Pancreas (tissue), 10 donors: ENCODE data around the gene ATAD3C. TPM values are rescaled to one million over a fixed set of nuclear protein-coding genes. Genes with fewer than 3 reads are reported as not detected.
"Not testable (repeated sequence)": the region's sequence is repeated elsewhere in the genome, so short reads cannot be mapped to it uniquely, and the experiment has no call there.

Source experiments
- ATAC-seq, 4 donors: fragments of 200-7000 bp; cut with Tn5 transposase; one replicate each; pipeline versions ENCODE4 v1.8.0 to v1.9.1; 2020; ENCODE audit warnings: mild to moderate bottlenecking in 4 of 4, moderate library complexity in 4 of 4
- DNase-seq, 6 donors: peaks; one replicate each; pipeline ENCODE4 v3.0.0-alpha.2; 2020
- FAIRE-seq: peaks from 2 replicates; lab custom pipeline; 2012; peaks lifted over from hg19 to GRCh38; lab: Jason Lieb, UNC
- H3K27ac ChIP-seq, 4 donors: fragments of 200-600 bp; sonication (generic); 1 replicate in 3 of 4; 2 replicates in 1 of 4; pipeline versions ENCODE4 v1.5.0 to v1.8.0; 2020
- H3K27me3 ChIP-seq, 4 donors: fragments of 200-600 bp; one replicate each; pipeline ENCODE4 v1.8.0; 2021
- H3K36me3 ChIP-seq, 3 donors: fragments of 200-600 bp; sonication (generic) in 1 of 3; one replicate each; pipeline versions ENCODE4 v1.5.0 to v1.8.0; 2020 to 2021
- H3K4me1 ChIP-seq, 3 donors: fragments of 200-600 bp; one replicate each; pipeline ENCODE4 v1.8.0; 2021
- H3K4me3 ChIP-seq, 4 donors: fragments of 200-600 bp; sonication (generic) in 2 of 4; one replicate each; pipeline versions ENCODE4 v1.5.0 to v1.8.0; 2020 to 2021
- H3K9me3 ChIP-seq, 4 donors: fragments of 200-600 bp; one replicate each; pipeline ENCODE4 v1.8.0; 2021
- WGBS, 2 donors: extraction: QIAGEN DNeasy Blood & Tissue Kit; methylation state at CpG; one replicate each; pipeline ENCODE4 v1.1.7; 2013; 5-methylcytosine and 5-hydroxymethylcytosine counted together
- intact Hi-C, 3 donors: fragments of 100-400 bp; cut with DNase I; formaldehyde crosslinking; loops; one replicate each; pipeline versions ENCODE4 v1.11.1 to v1.14.2; 2022
- polyA plus RNA-seq, 2 donors: library from polyadenylated mRNA; stranded (reverse); fragments of 200-250 nt; gene quantifications; one replicate each; pipeline ENCODE4 v1.2.3, GENCODE V29; 2013
- total RNA-seq, 6 donors: library from RNA; stranded (reverse); fragmentation: NEBNext Ultra II Directional in 4 of 6; extraction: Animal tissue kit (Norgen Biotek cat#: 25700) in 4 of 6; gene quantifications; one replicate each; pipeline versions ENCODE4 v1.2.1 to v1.2.4, GENCODE V29; 2021 to 2023
- TF ChIP-seq, protein P1 (sequence below), 4 donors: fragments of 200-600 bp; sonication (generic) in 3 of 4; IDR thresholded peaks; one replicate each; pipeline versions ENCODE4 v1.5.0 to v1.8.0; 2021; ENCODE audit warnings: antibody characterized with exemption in 4 of 4
- donor health status: healthy with polysubstance abuse.
- donor health status: DM: no; HTN: no; CAD: no; lungs with moderate emphysema.
- donor health status: DM: no; HTN: no; CAD: no.
- donor health status: control.
- donor health status: control.
- donor health status: Bipolar disorder and iron deficiency.
- donor health status: DM: yes; HTN: yes; CAD: no.
- donor health status: DM: no; HTN: no; CAD: no.
- donor health status: DM: no; HTN: no; CAD: no.
- donor health status: DM: yes; HTN: yes; CAD: no.

The ATAD3C gene
- total and polyA plus RNA-seq, 8 donors, result 2.4 to 22.0 (median 7.5) TPM

DNA sequence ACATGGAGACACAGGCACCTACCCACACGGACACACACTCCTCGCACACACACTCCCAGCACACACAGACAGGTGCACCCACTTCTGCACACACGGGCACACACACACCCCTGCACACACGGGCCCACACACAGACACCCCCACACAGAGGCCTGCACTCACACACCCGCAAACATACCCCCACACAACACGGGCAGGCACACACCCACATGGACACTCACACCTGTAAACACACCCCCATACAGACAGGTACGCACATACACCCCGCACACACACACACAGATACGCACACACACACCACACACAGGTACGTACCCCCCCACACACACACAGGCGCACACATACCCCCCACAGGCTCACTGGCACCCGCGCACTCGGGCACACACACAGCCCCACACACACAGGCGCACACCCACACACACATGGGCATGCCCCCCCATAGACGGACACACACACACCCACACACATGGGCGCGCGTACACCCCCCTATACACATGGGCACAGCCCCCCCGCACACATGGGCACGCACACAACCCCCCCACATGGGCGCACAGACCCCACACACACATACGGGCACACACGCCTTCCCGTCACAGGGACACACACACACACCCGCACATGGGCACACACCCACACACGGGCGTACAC is 68.6 kb downstream of the ATAD3C start:
- intact Hi-C loops, result no loop called here
- WGBS, 2 donors, result 91 to 96% methylated on average over 21 to 28 of the region's 28 CpGs
- no peak overlapping the region for H3K4me3 ChIP-seq
- H3K36me3 ChIP-seq, result no peaks in the 10 kb centered on the region
- H3K9me3 ChIP-seq, result no peaks in the 10 kb centered on the region
- DNase-seq (peak in 1 of 6 donors; percentile 65), FAIRE-seq (no peak), ATAC-seq (no peak)
- H3K27me3 ChIP-seq, result no peaks in the 10 kb centered on the region
- no peak overlapping the region for H3K27ac ChIP-seq
- H3K4me1 ChIP-seq, result no peaks in the 10 kb centered on the region
- TF ChIP-seq, protein P1, sequence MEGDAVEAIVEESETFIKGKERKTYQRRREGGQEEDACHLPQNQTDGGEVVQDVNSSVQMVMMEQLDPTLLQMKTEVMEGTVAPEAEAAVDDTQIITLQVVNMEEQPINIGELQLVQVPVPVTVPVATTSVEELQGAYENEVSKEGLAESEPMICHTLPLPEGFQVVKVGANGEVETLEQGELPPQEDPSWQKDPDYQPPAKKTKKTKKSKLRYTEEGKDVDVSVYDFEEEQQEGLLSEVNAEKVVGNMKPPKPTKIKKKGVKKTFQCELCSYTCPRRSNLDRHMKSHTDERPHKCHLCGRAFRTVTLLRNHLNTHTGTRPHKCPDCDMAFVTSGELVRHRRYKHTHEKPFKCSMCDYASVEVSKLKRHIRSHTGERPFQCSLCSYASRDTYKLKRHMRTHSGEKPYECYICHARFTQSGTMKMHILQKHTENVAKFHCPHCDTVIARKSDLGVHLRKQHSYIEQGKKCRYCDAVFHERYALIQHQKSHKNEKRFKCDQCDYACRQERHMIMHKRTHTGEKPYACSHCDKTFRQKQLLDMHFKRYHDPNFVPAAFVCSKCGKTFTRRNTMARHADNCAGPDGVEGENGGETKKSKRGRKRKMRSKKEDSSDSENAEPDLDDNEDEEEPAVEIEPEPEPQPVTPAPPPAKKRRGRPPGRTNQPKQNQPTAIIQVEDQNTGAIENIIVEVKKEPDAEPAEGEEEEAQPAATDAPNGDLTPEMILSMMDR (IDR thresholded peaks at IDR 0.05), result no peak

DNA sequence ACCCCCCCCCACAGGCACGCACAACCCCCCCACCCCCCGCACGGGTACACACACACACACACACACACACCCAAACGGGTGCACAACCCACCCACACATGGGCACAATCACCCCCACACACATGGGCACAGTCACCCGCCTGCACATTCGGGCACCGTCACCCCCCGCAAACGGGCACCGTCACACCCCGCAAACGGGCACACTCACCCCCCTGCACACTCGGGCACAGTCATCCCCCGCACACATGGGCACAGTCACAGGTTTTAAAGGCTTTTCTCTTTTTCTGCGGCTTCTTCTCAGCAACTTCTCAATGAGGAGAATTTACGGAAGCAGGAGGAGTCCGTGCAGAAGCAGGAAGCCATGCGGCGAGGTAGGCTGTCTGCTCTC is 69.1 kb downstream of the ATAD3C start:
- intact Hi-C loops, FAIRE-seq: not testable (repeated sequence)

More for the DNA sequence above, 69.1 kb downstream of the ATAD3C start:
- not testable (repeated sequence) for ATAC-seq, H3K4me1 ChIP-seq, H3K9me3 ChIP-seq, H3K36me3 ChIP-seq, H3K27me3 ChIP-seq, H3K4me3 ChIP-seq, H3K27ac ChIP-seq
- WGBS, 2 donors, result 93 to 94% methylated on average over 14 to 19 of the region's 19 CpGs
- peak in 1 of 6 donors; percentile 63 for DNase-seq

Other genes with a start within 250 kb of the ATAD3C start
- under 1 TPM in 3 of 6 donors, not detected in 3; 0.32 to 0.34 (median 0.34) TPM for gene TNFRSF18, start 243.1 kb upstream of the ATAD3C start, total RNA-seq
- 1 to 10 TPM; 1.1 to 1.2 TPM for gene TNFRSF18, start 243.1 kb upstream of the ATAD3C start, polyA plus RNA-seq
- gene TNFRSF4, start 235.5 kb upstream of the ATAD3C start, total RNA-seq, result 1 to 10 TPM in 3 of 6 donors, under 1 TPM in 3; 0.26 to 1.6 (median 0.86) TPM
- gene TNFRSF4, start 235.5 kb upstream of the ATAD3C start, polyA plus RNA-seq, result 1 to 10 TPM; 2.8 to 5.0 TPM
- 10 to 100 TPM; 68.3 to 99.4 (median 74.2) TPM for gene SDF4, start 217.7 kb upstream of the ATAD3C start, total RNA-seq
- gene SDF4, start 217.7 kb upstream of the ATAD3C start, polyA plus RNA-seq, result 10 to 100 TPM; 74.0 to 96.6 TPM
- 10 to 100 TPM in 3 of 6 donors, 1 to 10 TPM in 3; 6.2 to 13.4 (median 9.0) TPM for gene B3GALT6, start 217.5 kb upstream of the ATAD3C start, total RNA-seq
- 1 to 10 TPM; 8.7 to 8.9 TPM for gene B3GALT6, start 217.5 kb upstream of the ATAD3C start, polyA plus RNA-seq
- 1 to 10 TPM in 3 of 6 donors, under 1 TPM in 3; 0.43 to 1.7 (median 0.93) TPM for gene C1QTNF12, start 203.0 kb upstream of the ATAD3C start, total RNA-seq
- gene C1QTNF12, start 203.0 kb upstream of the ATAD3C start, polyA plus RNA-seq, result 1 to 10 TPM; 2.5 to 4.8 TPM
- gene UBE2J2, start 175.8 kb upstream of the ATAD3C start, total RNA-seq, result 10 to 100 TPM; 20.8 to 30.4 (median 22.3) TPM
- 10 to 100 TPM; 34.1 to 44.5 TPM for gene UBE2J2, start 175.8 kb upstream of the ATAD3C start, polyA plus RNA-seq
- gene SCNN1D, start 169.3 kb upstream of the ATAD3C start, total RNA-seq, result 1 to 10 TPM in 5 of 6 donors, under 1 TPM in 1; 0.66 to 6.1 (median 1.6) TPM
- gene SCNN1D, start 169.3 kb upstream of the ATAD3C start, polyA plus RNA-seq, result 10 to 100 TPM; 20.6 to 22.0 TPM
- gene ACAP3, start 141.8 kb upstream of the ATAD3C start, total RNA-seq, result 10 to 100 TPM; 15.2 to 31.4 (median 18.7) TPM
- 100 to 1,000 TPM in 1 of 2 donors, 10 to 100 TPM in 1; 76.0 to 133 TPM for gene ACAP3, start 141.8 kb upstream of the ATAD3C start, polyA plus RNA-seq
- gene PUSL1, start 141.1 kb upstream of the ATAD3C start, total RNA-seq, result 10 to 100 TPM in 2 of 6 donors, 1 to 10 TPM in 4; 7.5 to 11.3 (median 9.7) TPM
- gene PUSL1, start 141.1 kb upstream of the ATAD3C start, polyA plus RNA-seq, result 10 to 100 TPM; 14.6 to 23.2 TPM
- gene INTS11, start 125.0 kb upstream of the ATAD3C start, total RNA-seq, result 10 to 100 TPM; 33.4 to 60.5 (median 56.8) TPM
- gene INTS11, start 125.0 kb upstream of the ATAD3C start, polyA plus RNA-seq, result 100 to 1,000 TPM; 268 to 311 TPM
- gene CPTP, start 124.9 kb upstream of the ATAD3C start, total RNA-seq, result 10 to 100 TPM in 5 of 6 donors, 1 to 10 TPM in 1; 8.0 to 14.8 (median 10.7) TPM
- 10 to 100 TPM; 11.3 to 22.0 TPM for gene CPTP, start 124.9 kb upstream of the ATAD3C start, polyA plus RNA-seq
- gene TAS1R3, start 118.4 kb upstream of the ATAD3C start, total RNA-seq, result under 1 TPM; 0.04 to 0.41 (median 0.08) TPM
- gene TAS1R3, start 118.4 kb upstream of the ATAD3C start, polyA plus RNA-seq, result under 1 TPM; 0.21 to 0.34 TPM
- gene DVL1, start 100.3 kb upstream of the ATAD3C start, total RNA-seq, result 10 to 100 TPM; 30.6 to 54.0 (median 48.3) TPM
- gene DVL1, start 100.3 kb upstream of the ATAD3C start, polyA plus RNA-seq, result 100 to 1,000 TPM in 1 of 2 donors, 10 to 100 TPM in 1; 80.5 to 103 TPM
- gene MXRA8, start 91.1 kb upstream of the ATAD3C start, total RNA-seq, result 10 to 100 TPM in 3 of 6 donors, 1 to 10 TPM in 3; 1.6 to 35.8 (median 7.6) TPM
- gene MXRA8, start 91.1 kb upstream of the ATAD3C start, polyA plus RNA-seq, result 10 to 100 TPM; 16.8 to 17.6 TPM
- gene AURKAIP1, start 74.5 kb upstream of the ATAD3C start, total RNA-seq, result 10 to 100 TPM; 52.8 to 83.8 (median 57.7) TPM
- gene AURKAIP1, start 74.5 kb upstream of the ATAD3C start, polyA plus RNA-seq, result 100 to 1,000 TPM; 150 to 161 TPM
- 100 to 1,000 TPM in 1 of 6 donors, 10 to 100 TPM in 5; 49.2 to 124 (median 77.1) TPM for gene CCNL2, start 50.4 kb upstream of the ATAD3C start, total RNA-seq
- 100 to 1,000 TPM; 270 to 409 TPM for gene CCNL2, start 50.4 kb upstream of the ATAD3C start, polyA plus RNA-seq
- gene MRPL20, start 42.4 kb upstream of the ATAD3C start, total RNA-seq, result 10 to 100 TPM; 42.1 to 71.8 (median 49.1) TPM
- 100 to 1,000 TPM in 1 of 2 donors, 10 to 100 TPM in 1; 69.0 to 121 TPM for gene MRPL20, start 42.4 kb upstream of the ATAD3C start, polyA plus RNA-seq
- gene ANKRD65, start 28.4 kb upstream of the ATAD3C start, total RNA-seq, result 10 to 100 TPM in 3 of 6 donors, 1 to 10 TPM in 3; 2.3 to 16.1 (median 10.7) TPM
- 10 to 100 TPM; 22.1 to 41.8 TPM for gene ANKRD65, start 28.4 kb upstream of the ATAD3C start, polyA plus RNA-seq
- 100 to 1,000 TPM in 2 of 6 donors, 10 to 100 TPM in 4; 25.4 to 138 (median 52.9) TPM for gene VWA1, start 14.0 kb upstream of the ATAD3C start, total RNA-seq
- 10 to 100 TPM; 53.3 to 58.7 TPM for gene VWA1, start 14.0 kb upstream of the ATAD3C start, polyA plus RNA-seq
- 10 to 100 TPM in 4 of 6 donors, 1 to 10 TPM in 2; 4.4 to 14.1 (median 11.5) TPM for gene ATAD3B, start 22.1 kb downstream of the ATAD3C start, total RNA-seq
- gene ATAD3B, start 22.1 kb downstream of the ATAD3C start, polyA plus RNA-seq, result 10 to 100 TPM; 57.2 to 78.9 TPM
- 10 to 100 TPM in 5 of 6 donors, 1 to 10 TPM in 1; 8.0 to 18.0 (median 14.8) TPM for gene ATAD3A, start 62.5 kb downstream of the ATAD3C start, total RNA-seq
- 10 to 100 TPM; 22.5 to 33.8 TPM for gene ATAD3A, start 62.5 kb downstream of the ATAD3C start, polyA plus RNA-seq
- 1 to 10 TPM in 1 of 6 donors, under 1 TPM in 4, not detected in 1; 0.22 to 1.0 (median 0.49) TPM for gene TMEM240, start 90.9 kb downstream of the ATAD3C start, total RNA-seq
- 1 to 10 TPM; 2.5 to 3.6 TPM for gene TMEM240, start 90.9 kb downstream of the ATAD3C start, polyA plus RNA-seq
- gene SSU72, start 125.2 kb downstream of the ATAD3C start, total RNA-seq, result 10 to 100 TPM; 49.2 to 63.2 (median 54.4) TPM
- 10 to 100 TPM; 57.9 to 74.3 TPM for gene SSU72, start 125.2 kb downstream of the ATAD3C start, polyA plus RNA-seq
- gene FNDC10, start 150.4 kb downstream of the ATAD3C start, total RNA-seq, result 1 to 10 TPM in 2 of 6 donors, under 1 TPM in 4; 0.28 to 2.4 (median 0.71) TPM
- gene FNDC10, start 150.4 kb downstream of the ATAD3C start, polyA plus RNA-seq, result 1 to 10 TPM; 1.6 to 2.3 TPM
- 10 to 100 TPM; 27.4 to 60.8 (median 32.4) TPM for gene MIB2, start 165.8 kb downstream of the ATAD3C start, total RNA-seq
- gene MIB2, start 165.8 kb downstream of the ATAD3C start, polyA plus RNA-seq, result 100 to 1,000 TPM; 140 to 253 TPM
- gene MMP23B, start 182.5 kb downstream of the ATAD3C start, total RNA-seq, result 1 to 10 TPM in 3 of 6 donors, under 1 TPM in 3; 0.46 to 6.9 (median 1.6) TPM
- gene MMP23B, start 182.5 kb downstream of the ATAD3C start, polyA plus RNA-seq, result 10 to 100 TPM in 1 of 2 donors, 1 to 10 TPM in 1; 1.1 to 12.3 TPM
- 10 to 100 TPM in 4 of 6 donors, 1 to 10 TPM in 2; 9.0 to 11.1 (median 10.6) TPM for gene CDK11B, start 209.3 kb downstream of the ATAD3C start, total RNA-seq
- gene CDK11B, start 209.3 kb downstream of the ATAD3C start, polyA plus RNA-seq, result 10 to 100 TPM; 28.8 to 31.8 TPM
- gene SLC35E2B, start 243.1 kb downstream of the ATAD3C start, total RNA-seq, result 10 to 100 TPM; 12.1 to 45.4 (median 24.0) TPM
- 10 to 100 TPM; 23.4 to 26.0 TPM for gene SLC35E2B, start 243.1 kb downstream of the ATAD3C start, polyA plus RNA-seq